Nephron (organoid): Measurements from ENCODE around the gene RGCC.
"Not testable (repeated sequence)": the region's sequence is repeated elsewhere in the genome, so short reads cannot be mapped to it uniquely, and the experiment has no call there.

Experiments
- H3K27ac Mint-ChIP-seq, 3 experiments: 2 replicates each; pipeline ENCODE4 v1.8.0; 2020; ENCODE audit warnings: mixed read lengths in 3 of 3, mild to moderate bottlenecking in 2 of 3, moderate library complexity in 1 of 3
- H3K27me3 Mint-ChIP-seq: 2 replicates; pipeline ENCODE4 v1.8.0; 2021; ENCODE audit warnings: low read depth, mild to moderate bottlenecking, moderate library complexity, mixed read lengths
- H3K36me3 Mint-ChIP-seq: 2 replicates; pipeline ENCODE4 v1.8.0; 2020; ENCODE audit warnings: low read depth, mixed read lengths
- H3K4me1 Mint-ChIP-seq: 2 replicates; pipeline ENCODE4 v1.8.0; 2020; ENCODE audit warnings: mixed read lengths
- H3K4me3 Mint-ChIP-seq, 3 experiments: 2 replicates each; pipeline ENCODE4 v1.8.0; 2020; ENCODE audit warnings: mild to moderate bottlenecking in 3 of 3, mixed read lengths in 3 of 3, moderate library complexity in 2 of 3
- H3K9me3 Mint-ChIP-seq: 2 replicates; pipeline ENCODE4 v1.8.0; 2020; ENCODE audit warnings: mixed read lengths
- TF ChIP-seq, protein P1 (sequence below), 3 experiments: fragments of 200-600 bp; sonication (generic); IDR thresholded peaks; one replicate each; pipeline ENCODE4 v1.5.0; 2021; ENCODE audit warnings: antibody characterized with exemption in 3 of 3; ENCODE audit not compliant: unreplicated experiment in 3 of 3

Gene RGCC

GRCh38 chr13:41420146-41420545 is 37.2 kb upstream of the RGCC start:
- H3K36me3 Mint-ChIP-seq = no peaks in the 10 kb centered on the region

DNA sequence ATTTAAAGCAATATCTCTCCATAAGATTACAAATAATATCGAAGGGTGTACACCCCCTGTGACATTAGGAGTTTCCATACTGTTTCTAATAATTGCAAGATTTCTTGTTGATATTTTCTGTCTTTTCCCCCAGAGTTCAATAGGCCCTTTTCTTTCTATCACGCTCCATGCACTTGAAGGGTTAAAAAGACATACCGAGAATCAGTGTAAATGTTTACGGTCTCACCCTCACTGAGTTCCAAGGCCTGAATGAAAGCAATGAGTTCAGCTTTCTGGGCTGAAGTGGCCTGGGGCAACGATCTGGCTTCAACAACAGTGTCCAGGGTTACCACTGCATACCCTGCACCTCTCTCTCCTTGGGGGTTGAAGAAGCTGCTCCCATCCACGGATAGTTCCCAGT is 36.0 kb upstream of the RGCC start:
- not testable (repeated sequence) for H3K4me3 Mint-ChIP-seq, H3K27ac Mint-ChIP-seq, H3K27me3 Mint-ChIP-seq

More at GRCh38 chr13:41420146-41420545, 37.2 kb upstream of the RGCC start:
- no peak overlapping the region for H3K27ac Mint-ChIP-seq
- TF ChIP-seq, protein P1, sequence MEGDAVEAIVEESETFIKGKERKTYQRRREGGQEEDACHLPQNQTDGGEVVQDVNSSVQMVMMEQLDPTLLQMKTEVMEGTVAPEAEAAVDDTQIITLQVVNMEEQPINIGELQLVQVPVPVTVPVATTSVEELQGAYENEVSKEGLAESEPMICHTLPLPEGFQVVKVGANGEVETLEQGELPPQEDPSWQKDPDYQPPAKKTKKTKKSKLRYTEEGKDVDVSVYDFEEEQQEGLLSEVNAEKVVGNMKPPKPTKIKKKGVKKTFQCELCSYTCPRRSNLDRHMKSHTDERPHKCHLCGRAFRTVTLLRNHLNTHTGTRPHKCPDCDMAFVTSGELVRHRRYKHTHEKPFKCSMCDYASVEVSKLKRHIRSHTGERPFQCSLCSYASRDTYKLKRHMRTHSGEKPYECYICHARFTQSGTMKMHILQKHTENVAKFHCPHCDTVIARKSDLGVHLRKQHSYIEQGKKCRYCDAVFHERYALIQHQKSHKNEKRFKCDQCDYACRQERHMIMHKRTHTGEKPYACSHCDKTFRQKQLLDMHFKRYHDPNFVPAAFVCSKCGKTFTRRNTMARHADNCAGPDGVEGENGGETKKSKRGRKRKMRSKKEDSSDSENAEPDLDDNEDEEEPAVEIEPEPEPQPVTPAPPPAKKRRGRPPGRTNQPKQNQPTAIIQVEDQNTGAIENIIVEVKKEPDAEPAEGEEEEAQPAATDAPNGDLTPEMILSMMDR (IDR thresholded peaks at IDR 0.05; ENCODE audit: unreplicated experiment in 3 of 3) = no peak
- no peak overlapping the region for H3K4me3 Mint-ChIP-seq
- peaks cover 15% of the 10 kb centered on the region for H3K9me3 Mint-ChIP-seq
- H3K4me1 Mint-ChIP-seq = no peaks in the 10 kb centered on the region
- H3K27me3 Mint-ChIP-seq = no peaks in the 10 kb centered on the region

DNA sequence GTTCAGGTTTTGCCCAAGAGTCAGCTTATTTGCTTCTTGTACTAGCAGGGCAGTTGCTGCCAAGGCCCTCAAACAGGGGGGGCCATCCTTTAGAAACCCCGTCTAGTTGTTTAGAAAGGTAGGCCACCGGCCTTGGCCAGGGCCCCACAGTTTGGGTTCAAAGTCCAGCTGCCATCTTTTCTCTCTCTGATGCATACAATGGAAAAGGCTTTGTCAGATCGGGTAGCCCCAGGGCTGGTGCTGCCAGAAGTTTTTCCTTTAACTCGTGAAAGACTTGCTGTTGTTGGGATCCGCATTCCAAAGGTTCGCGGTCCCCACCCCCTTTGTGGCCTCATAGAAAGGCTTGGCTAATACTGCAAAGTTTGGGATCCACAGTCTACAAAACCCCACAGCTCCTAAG is 35.4 kb upstream of the RGCC start:
- H3K9me3 Mint-ChIP-seq = peaks cover 11% of the 10 kb centered on the region
- not testable (repeated sequence) for H3K4me3 Mint-ChIP-seq, H3K4me1 Mint-ChIP-seq, H3K27ac Mint-ChIP-seq, H3K27me3 Mint-ChIP-seq, H3K36me3 Mint-ChIP-seq

More for the DNA sequence above, 36.0 kb upstream of the RGCC start:
- peaks cover 14% of the 10 kb centered on the region for H3K9me3 Mint-ChIP-seq
- H3K4me1 Mint-ChIP-seq, H3K36me3 Mint-ChIP-seq: not testable (repeated sequence)

DNA sequence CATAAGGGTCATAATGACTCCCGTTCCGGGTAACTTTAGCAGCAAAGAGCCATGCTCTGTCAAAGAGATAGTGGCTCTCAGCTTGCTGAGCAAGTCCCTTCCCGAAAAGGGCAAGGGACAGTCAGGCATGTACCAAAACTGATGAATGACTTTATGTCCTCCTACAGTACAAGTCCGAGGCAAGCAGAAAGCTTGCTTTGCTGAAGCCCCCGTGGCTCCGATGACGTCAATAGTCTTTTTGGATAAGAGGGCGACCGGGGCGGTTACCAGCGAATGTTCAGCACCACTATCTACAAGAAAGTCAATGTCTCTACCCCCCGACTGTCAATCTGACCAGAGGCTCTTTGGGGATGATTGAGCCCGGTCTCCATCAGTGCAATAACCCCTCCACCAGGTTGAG is 34.1 kb upstream of the RGCC start:
- not testable (repeated sequence) for H3K27me3 Mint-ChIP-seq, H3K4me1 Mint-ChIP-seq, H3K4me3 Mint-ChIP-seq, H3K27ac Mint-ChIP-seq, H3K36me3 Mint-ChIP-seq
- peaks cover 10% of the 10 kb centered on the region for H3K9me3 Mint-ChIP-seq

DNA sequence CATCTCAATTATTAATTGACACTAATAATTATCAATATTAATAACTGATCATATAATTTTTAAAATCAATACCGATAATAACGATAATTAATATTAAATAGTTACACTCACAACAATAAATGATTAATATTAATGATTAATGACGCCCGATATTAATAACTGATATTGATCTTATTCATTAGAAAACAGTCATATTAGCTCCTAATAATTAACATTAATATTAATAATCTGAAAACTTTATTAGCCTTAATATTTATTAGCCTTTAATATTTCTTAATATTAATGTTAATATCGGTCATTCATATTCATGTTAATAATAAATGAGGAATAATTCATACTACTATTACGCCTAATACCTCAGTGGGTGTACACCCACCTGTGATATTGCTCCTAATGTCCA is 32.7 kb upstream of the RGCC start:
- H3K36me3 Mint-ChIP-seq, H3K27ac Mint-ChIP-seq, H3K4me3 Mint-ChIP-seq, H3K4me1 Mint-ChIP-seq: not testable (repeated sequence)
- H3K9me3 Mint-ChIP-seq = peaks cover 15% of the 10 kb centered on the region
- peaks cover 14% of the 10 kb centered on the region for H3K27me3 Mint-ChIP-seq

DNA sequence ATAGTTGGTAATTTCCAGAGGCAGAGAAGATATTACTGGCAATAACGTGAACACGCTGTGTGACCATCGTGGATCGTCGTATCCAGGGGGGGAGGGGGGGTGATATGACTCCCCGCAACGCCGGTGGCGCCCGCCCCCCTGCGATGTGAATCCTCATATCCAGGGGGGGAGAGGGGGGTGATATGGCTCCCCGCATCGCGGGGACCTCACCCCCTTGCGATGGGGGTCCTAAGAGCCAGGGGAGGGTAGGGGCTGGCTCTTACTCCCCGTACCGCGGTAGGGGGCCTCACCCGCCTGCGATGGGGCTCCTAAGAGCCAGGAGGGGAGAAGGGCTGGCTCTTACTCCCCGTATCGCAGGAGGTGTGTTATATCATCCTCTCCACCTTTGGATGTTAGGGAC is 31.3 kb upstream of the RGCC start:
- Mint-ChIP-seq H3K4me3 (no peak overlapping the region), H3K4me1 (peaks cover 4% of the 10 kb centered on the region), H3K27ac (no peak overlapping the region), H3K9me3 (peaks cover 15% of the 10 kb centered on the region), H3K36me3 (peaks cover 4% of the 10 kb centered on the region), H3K27me3 (peaks cover 14% of the 10 kb centered on the region)
- TF ChIP-seq, protein P1 (IDR thresholded peaks at IDR 0.05; ENCODE audit: unreplicated experiment in 3 of 3) = no peak

GRCh38 chr13:41427666-41428065 is 29.7 kb upstream of the RGCC start:
- TF ChIP-seq, protein P1 (IDR thresholded peaks at IDR 0.05; ENCODE audit: unreplicated experiment in 3 of 3) = no peak
- Mint-ChIP-seq H3K36me3 (peaks cover 4% of the 10 kb centered on the region), H3K9me3 (peaks cover 15% of the 10 kb centered on the region), H3K27me3 (peaks cover 14% of the 10 kb centered on the region), H3K27ac (no peak overlapping the region), H3K4me3 (no peak overlapping the region), H3K4me1 (peaks cover 4% of the 10 kb centered on the region)

DNA sequence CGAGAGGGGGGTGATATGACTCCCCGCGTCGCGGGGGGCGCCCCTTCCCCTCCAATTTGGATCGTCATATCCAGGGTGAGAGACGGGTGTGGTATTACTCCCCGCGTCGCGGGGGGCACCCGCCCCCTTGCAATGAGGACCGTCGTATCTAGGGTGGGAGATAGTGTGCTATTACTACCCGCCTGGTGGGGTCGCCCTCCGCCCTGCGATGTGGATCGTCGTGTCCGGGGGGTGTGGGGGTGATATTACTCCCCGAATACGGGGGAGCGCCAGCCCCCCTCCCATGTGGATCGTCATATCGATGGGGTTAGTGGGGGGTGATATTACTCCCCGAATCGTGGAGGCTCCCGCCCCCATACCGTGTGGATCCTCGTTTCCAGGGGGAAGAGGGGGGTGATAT is 29.2 kb upstream of the RGCC start:
- Mint-ChIP-seq H3K4me1 (peaks cover 4% of the 10 kb centered on the region), H3K9me3 (peaks cover 15% of the 10 kb centered on the region), H3K27ac (no peak overlapping the region), H3K36me3 (peaks cover 4% of the 10 kb centered on the region), H3K27me3 (peaks cover 14% of the 10 kb centered on the region), H3K4me3 (no peak overlapping the region)
- TF ChIP-seq, protein P1 (IDR thresholded peaks at IDR 0.05; ENCODE audit: unreplicated experiment in 3 of 3) = no peak

- not testable (repeated sequence) for H3K36me3 Mint-ChIP-seq, H3K9me3 Mint-ChIP-seq, H3K27ac Mint-ChIP-seq, H3K4me1 Mint-ChIP-seq, H3K4me3 Mint-ChIP-seq
- H3K27me3 Mint-ChIP-seq = peaks cover 12% of the 10 kb centered on the region
These were observed 23.3 kb upstream of the RGCC start for GRCh38 chr13:41434030-41434429.
